ENCODE results near the gene HYDIN. TPM values are rescaled to one million over a fixed set of nuclear protein-coding genes. Genes with fewer than 3 reads are reported as not detected.
A peak's percentile ranks its signal among the peaks of the same experiment; 100 is the strongest.

HYDIN gene
- total and polyA plus RNA-seq, 4 donors, result 0.14 to 3.0 (median 0.60) TPM

- TF ChIP-seq NR2F2 (IDR thresholded peaks at IDR 0.05) (no peak), JUND (IDR thresholded peaks at IDR 0.05) (no peak), GABPA (IDR thresholded peaks at IDR 0.05 in 1 of 2, conservative IDR thresholded peaks at IDR 0.05 in 1 of 2) (no peak), REST (IDR thresholded peaks at IDR 0.05) (no peak), TAF1 (conservative IDR thresholded peaks at IDR 0.05) (no peak), YY1 (IDR thresholded peaks at IDR 0.05) (no peak)
- H3K27ac ChIP-seq (ENCODE audit: low read depth in 1 of 2, low read length in 2 of 2), result no peak overlapping the region
- no peak for DNase-seq (ENCODE audit: low spot score)
These were observed 430.2 kb downstream of the HYDIN start for GRCh38 chr16:70800311-70800710.

GRCh38 chr16:70796301-70796700, 434.2 kb downstream of the HYDIN start:
- no peaks in the 10 kb centered on the region for H3K27me3 ChIP-seq (ENCODE audit: control insufficient read depth in 4 of 4, insufficient read depth in 4 of 4, low read length in 3 of 4)
- no peak overlapping the region for H3K4me3 ChIP-seq (ENCODE audit: low read depth in 1 of 3, low read length in 3 of 3)
- no peak overlapping the region for H3K27ac ChIP-seq (ENCODE audit: low read depth in 1 of 2, low read length in 2 of 2)
- no peaks in the 10 kb centered on the region for H3K36me3 ChIP-seq (ENCODE audit: control insufficient read depth in 4 of 4, insufficient read depth in 3 of 4, low read depth in 1 of 4, low read length in 3 of 4)
- no peaks in the 10 kb centered on the region for H3K9me3 ChIP-seq (ENCODE audit: control insufficient read depth in 4 of 4, low read length in 3 of 4)
- 89% methylated on average over 3 of the region's 3 CpGs for WGBS
- no peak overlapping the region for H3K9ac ChIP-seq (ENCODE audit: low read depth in 1 of 2, low read length in 2 of 2)
- peaks cover 7 to 22% (median 21%) of the 10 kb centered on the region in 4 donors for H3K4me1 ChIP-seq (ENCODE audit: control insufficient read depth in 4 of 4, insufficient read depth in 4 of 4, low read length in 3 of 4)
- TF ChIP-seq SP1 (IDR thresholded peaks at IDR 0.05), result no peak
- TF ChIP-seq RXRA (IDR thresholded peaks at IDR 0.05), result no peak
- no peak for TF ChIP-seq ATF3 (IDR thresholded peaks at IDR 0.05)
- TF ChIP-seq FOXA1 (IDR thresholded peaks at IDR 0.05), result no peak
- no peak for TF ChIP-seq CTCF (IDR thresholded peaks at IDR 0.05; ENCODE audit: low read depth, low read length, missing input control)
- TF ChIP-seq NR2F2 (IDR thresholded peaks at IDR 0.05), result no peak
- TF ChIP-seq HNF4G (IDR thresholded peaks at IDR 0.05), result no peak
- no peak for TF ChIP-seq EGR1 (IDR thresholded peaks at IDR 0.05; ENCODE audit: low read depth in 2 of 2)
- no peak for TF ChIP-seq RAD21 (IDR thresholded peaks at IDR 0.05)
- no peak for TF ChIP-seq REST (IDR thresholded peaks at IDR 0.05)
- DNase-seq (ENCODE audit: low spot score), result no peak

More at GRCh38 chr16:70800311-70800710, 430.2 kb downstream of the HYDIN start:
- H3K9me3 ChIP-seq (ENCODE audit: control insufficient read depth in 4 of 4, low read length in 3 of 4), result peaks cover 0 to 7% (median 2%) of the 10 kb centered on the region in 4 donors
- no peaks in the 10 kb centered on the region for H3K36me3 ChIP-seq (ENCODE audit: control insufficient read depth in 4 of 4, insufficient read depth in 3 of 4, low read depth in 1 of 4, low read length in 3 of 4)
- H3K4me3 ChIP-seq (ENCODE audit: low read depth in 1 of 3, low read length in 3 of 3), result peak overlapping the region; percentile 55 to 92 (median 82)
- H3K4me1 ChIP-seq (ENCODE audit: control insufficient read depth in 4 of 4, insufficient read depth in 4 of 4, low read length in 3 of 4), result peaks cover 7 to 21% (median 18%) of the 10 kb centered on the region in 4 donors
- H3K27me3 ChIP-seq (ENCODE audit: control insufficient read depth in 4 of 4, insufficient read depth in 4 of 4, low read length in 3 of 4), result no peaks in the 10 kb centered on the region
- H3K9ac ChIP-seq (ENCODE audit: low read depth in 1 of 2, low read length in 2 of 2), result peak overlapping the region; percentile 47 to 80
- 16% methylated on average over 7 of the region's 7 CpGs for WGBS

Measured in liver (tissue), 9 donors.